Thymus (tissue), 14 donors: ENCODE results near the gene KRTAP5-11. TPM values are rescaled to one million over a fixed set of nuclear protein-coding genes. Genes with fewer than 3 reads are reported as not detected.
"Not testable (repeated sequence)": the region's sequence is repeated elsewhere in the genome, so short reads cannot be mapped to it uniquely, and the experiment has no call there.

Experiments used
- DNase-seq, 9 donors: peaks; one replicate each; pipeline ENCODE4 v3.0.0-alpha.2; 2013; ENCODE audit warnings: low spot score in 9 of 9, low read depth in 6 of 9, missing footprints in 1 of 9
- H3K27ac ChIP-seq, 2 donors: one replicate each; pipeline ENCODE4 v1.5.1; 2013; ENCODE audit warnings: control low read depth in 1 of 2, low read depth in 1 of 2, low read length in 1 of 2, mild to moderate bottlenecking in 1 of 2, moderate library complexity in 1 of 2
- H3K27me3 ChIP-seq, 2 donors: one replicate each; pipeline ENCODE4 v1.5.1; 2013; ENCODE audit warnings: low read length in 1 of 2; ENCODE audit not compliant: control insufficient read depth in 2 of 2, insufficient read depth in 1 of 2
- H3K36me3 ChIP-seq, 2 donors: one replicate each; pipeline ENCODE4 v1.5.1; 2013; ENCODE audit warnings: low read length in 1 of 2, mild to moderate bottlenecking in 1 of 2, moderate library complexity in 1 of 2; ENCODE audit not compliant: control insufficient read depth in 2 of 2, insufficient read depth in 2 of 2
- H3K4me1 ChIP-seq, 2 donors: one replicate each; pipeline ENCODE4 v1.5.1; 2013; ENCODE audit warnings: low read length in 2 of 2; ENCODE audit not compliant: control insufficient read depth in 2 of 2, insufficient read depth in 2 of 2
- H3K4me3 ChIP-seq, 2 donors: one replicate each; pipeline ENCODE4 v1.5.1; 2013; ENCODE audit warnings: low read length in 2 of 2, control low read depth in 1 of 2, mild to moderate bottlenecking in 1 of 2
- H3K9me3 ChIP-seq, 2 donors: one replicate each; pipeline ENCODE4 v1.5.1; 2013; ENCODE audit warnings: low read length in 1 of 2, mild to moderate bottlenecking in 1 of 2; ENCODE audit not compliant: control insufficient read depth in 2 of 2, insufficient read depth in 1 of 2
- WGBS: extraction: QIAGEN DNeasy Blood & Tissue Kit; methylation state at CpG from one replicate; pipeline ENCODE4 v1.1.7; 2013; 5-methylcytosine and 5-hydroxymethylcytosine counted together
- long read RNA-seq, 10 donors: transcript quantifications; one replicate each; lab custom pipeline, GENCODE V29; 2026
- polyA plus RNA-seq: library from polyadenylated mRNA; stranded (reverse); fragments of 200-250 nt; gene quantifications from one replicate; pipeline ENCODE4 v1.2.3, GENCODE V29; 2013
- total RNA-seq: library from RNA; stranded (reverse); fragments of 120-200 nt; gene quantifications from one replicate; pipeline ENCODE4 v1.2.4, GENCODE V29; 2013
- donor health status: healthy.

Gene KRTAP5-11
- not detected for total RNA-seq
- not detected for polyA plus RNA-seq
- long read RNA-seq, donor 1 = 0 reads
- long read RNA-seq, donor 2 = 0 reads
- long read RNA-seq, donor 3 = 0 reads
- long read RNA-seq, donor 4 = 0 reads
- long read RNA-seq, donor 5 = 0 reads
- long read RNA-seq, donor 6 = 0 reads
- long read RNA-seq, donor 7 = 0 reads
- long read RNA-seq, donor 8 = 0 reads
- long read RNA-seq, donor 9 = 0 reads
- long read RNA-seq, donor 10 = 0 reads

GRCh38 chr11:71582309-71582895 is at the start of gene KRTAP5-11:
KRTAP5-11 (minus strand) TSS chr11:71582875; CDS start chr11:71582837, 38 bp downstream.
- Histone ChIP-seq H3K4me1 (no peaks in the 10 kb centered on the region), H3K9me3 (no peaks in the 10 kb centered on the region), H3K27ac (no peak within 1 kb of the TSS), H3K36me3 (no peaks in the 10 kb centered on the region), H3K4me3 (no peak within 1 kb of the TSS), H3K27me3 (peaks cover 0 to 4% of the 10 kb centered on the region in 2 donors)
- WGBS = 61% methylated on average over 3 of the region's 3 CpGs
- DNase-seq = no peak

- not testable (repeated sequence) for H3K4me3 ChIP-seq, H3K27me3 ChIP-seq, H3K36me3 ChIP-seq, DNase-seq, H3K9me3 ChIP-seq, H3K4me1 ChIP-seq, H3K27ac ChIP-seq
- 87% methylated on average over 18 of the region's 18 CpGs for WGBS
Measured at GRCh38 chr11:71631551-71631950, 48.9 kb upstream of the KRTAP5-11 start.

GRCh38 chr11:71630071-71630470 is 47.4 kb upstream of the KRTAP5-11 start:
- DNase-seq = peak in 4 of 9 donors; percentile 5 to 31 (median 8)
- WGBS = 81% methylated on average over 1 of the region's 1 CpG

GRCh38 chr11:71628943-71629342 is 46.3 kb upstream of the KRTAP5-11 start:
- not testable (repeated sequence) for H3K9me3 ChIP-seq, H3K4me3 ChIP-seq, H3K27me3 ChIP-seq, DNase-seq, H3K4me1 ChIP-seq, H3K27ac ChIP-seq, H3K36me3 ChIP-seq
- 94% methylated on average over 21 of the region's 21 CpGs for WGBS

More at GRCh38 chr11:71630071-71630470, 47.4 kb upstream of the KRTAP5-11 start:
- H3K4me1 ChIP-seq, H3K9me3 ChIP-seq, H3K36me3 ChIP-seq, H3K27me3 ChIP-seq, H3K27ac ChIP-seq, H3K4me3 ChIP-seq: not testable (repeated sequence)

- not testable (repeated sequence) for DNase-seq, H3K4me3 ChIP-seq, H3K9me3 ChIP-seq, H3K36me3 ChIP-seq, H3K27ac ChIP-seq, H3K4me1 ChIP-seq, H3K27me3 ChIP-seq
- 94% methylated on average over 11 of the region's 11 CpGs for WGBS
Measured at GRCh38 chr11:71623226-71623625, 40.6 kb upstream of the KRTAP5-11 start.

- not testable (repeated sequence) for H3K27me3 ChIP-seq, H3K27ac ChIP-seq, H3K9me3 ChIP-seq, H3K36me3 ChIP-seq, H3K4me1 ChIP-seq, DNase-seq, H3K4me3 ChIP-seq
- 92% methylated on average over 14 of the region's 14 CpGs for WGBS
Measured at GRCh38 chr11:71622561-71622960, 39.9 kb upstream of the KRTAP5-11 start.

- not testable (repeated sequence) for H3K27me3 ChIP-seq, H3K4me1 ChIP-seq, H3K4me3 ChIP-seq, H3K27ac ChIP-seq, H3K36me3 ChIP-seq, H3K9me3 ChIP-seq
- WGBS = 87% methylated on average over 12 of the region's 12 CpGs
- peak in 1 of 9 donors; percentile 19 for DNase-seq
Measured at GRCh38 chr11:71615003-71615402, 32.3 kb upstream of the KRTAP5-11 start.

- DNase-seq, H3K4me3 ChIP-seq, H3K27me3 ChIP-seq, H3K36me3 ChIP-seq, H3K27ac ChIP-seq, H3K4me1 ChIP-seq, H3K9me3 ChIP-seq: not testable (repeated sequence)
- WGBS = 72% methylated on average over 15 of the region's 15 CpGs
Measured at GRCh38 chr11:71614366-71614917, 31.8 kb upstream of the KRTAP5-11 start.

- not testable (repeated sequence) for H3K36me3 ChIP-seq, H3K4me1 ChIP-seq, H3K27ac ChIP-seq, H3K4me3 ChIP-seq, H3K9me3 ChIP-seq, H3K27me3 ChIP-seq, DNase-seq
- 82% methylated on average over 7 of the region's 7 CpGs for WGBS
Measured at GRCh38 chr11:71613931-71614330, 31.3 kb upstream of the KRTAP5-11 start.
